ENCODE results near the gene IFI27L1.

DNA sequence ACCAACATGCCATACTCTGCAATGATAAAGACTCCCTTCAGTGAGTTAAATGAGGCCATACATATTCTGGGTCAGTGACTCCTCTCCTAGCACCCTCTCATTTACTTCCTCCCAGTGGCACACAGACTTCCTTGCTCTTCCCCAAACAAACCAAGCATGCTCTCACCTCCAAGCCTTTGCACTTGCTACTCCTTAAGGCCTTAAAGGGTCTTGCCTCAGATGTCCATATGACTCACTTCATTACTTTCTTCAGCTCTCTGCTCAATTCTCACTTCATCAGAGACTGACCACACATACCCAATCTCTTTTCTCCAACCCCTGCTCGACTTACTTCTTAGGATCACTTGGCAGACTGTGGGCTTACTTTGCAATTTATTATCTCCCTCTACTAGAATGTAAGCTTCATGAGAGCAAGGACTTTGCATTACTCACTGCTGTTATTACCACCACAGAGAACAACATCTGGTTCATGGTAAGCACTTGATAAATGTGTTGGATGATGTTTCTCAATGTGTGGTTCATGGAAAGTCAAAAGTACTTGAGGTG is 22.9 kb upstream of the IFI27L1 start:
- TF ChIP-seq POLR2AphosphoS5 (IDR thresholded peaks at IDR 0.05) (no peak), CTCF (IDR thresholded peaks at IDR 0.05) (no peak), POLR2A (IDR thresholded peaks at IDR 0.05) (no peak), EP300 (IDR thresholded peaks at IDR 0.05) (no peak)
